B cell (primary cell): Measurements from ENCODE around the gene FCRL5.

ENCODE experiments used
- EZH2 ChIP-seq: IDR thresholded peaks from 2 replicates; pipeline ENCODE4 v1.6.1; 2012; ENCODE audit warnings: borderline replicate concordance, low read depth, mild to moderate bottlenecking, moderate library complexity, low read length; ENCODE audit not compliant: insufficient read depth, poor library complexity, severe bottlenecking
- TF ChIP-seq, protein P1 (sequence below): fragments of 200-600 bp; IDR thresholded peaks from one replicate; pipeline ENCODE4 v1.8.0; 2022; ENCODE audit warnings: antibody characterized with exemption, mild to moderate bottlenecking

DNA sequence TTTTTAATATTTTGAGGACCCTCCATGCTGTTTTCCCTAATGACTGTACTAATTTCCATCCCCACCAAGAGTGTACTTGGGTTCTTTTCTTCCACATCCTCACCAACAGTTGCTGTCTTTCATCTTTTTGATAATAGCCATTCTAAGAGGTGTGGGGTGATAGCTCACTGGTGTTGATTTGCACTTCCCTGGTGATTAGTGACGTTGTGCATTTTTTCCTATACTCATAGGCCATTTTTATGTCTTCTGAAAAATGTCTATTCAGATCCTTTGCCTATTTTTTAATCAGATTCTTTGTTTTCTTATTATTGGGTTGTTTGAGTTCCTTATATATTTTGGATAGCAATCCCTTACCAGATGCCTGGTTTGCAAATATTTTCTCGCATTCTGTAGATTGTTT lies 64.2 kb downstream of the FCRL5 start:
- TF ChIP-seq, protein P1, sequence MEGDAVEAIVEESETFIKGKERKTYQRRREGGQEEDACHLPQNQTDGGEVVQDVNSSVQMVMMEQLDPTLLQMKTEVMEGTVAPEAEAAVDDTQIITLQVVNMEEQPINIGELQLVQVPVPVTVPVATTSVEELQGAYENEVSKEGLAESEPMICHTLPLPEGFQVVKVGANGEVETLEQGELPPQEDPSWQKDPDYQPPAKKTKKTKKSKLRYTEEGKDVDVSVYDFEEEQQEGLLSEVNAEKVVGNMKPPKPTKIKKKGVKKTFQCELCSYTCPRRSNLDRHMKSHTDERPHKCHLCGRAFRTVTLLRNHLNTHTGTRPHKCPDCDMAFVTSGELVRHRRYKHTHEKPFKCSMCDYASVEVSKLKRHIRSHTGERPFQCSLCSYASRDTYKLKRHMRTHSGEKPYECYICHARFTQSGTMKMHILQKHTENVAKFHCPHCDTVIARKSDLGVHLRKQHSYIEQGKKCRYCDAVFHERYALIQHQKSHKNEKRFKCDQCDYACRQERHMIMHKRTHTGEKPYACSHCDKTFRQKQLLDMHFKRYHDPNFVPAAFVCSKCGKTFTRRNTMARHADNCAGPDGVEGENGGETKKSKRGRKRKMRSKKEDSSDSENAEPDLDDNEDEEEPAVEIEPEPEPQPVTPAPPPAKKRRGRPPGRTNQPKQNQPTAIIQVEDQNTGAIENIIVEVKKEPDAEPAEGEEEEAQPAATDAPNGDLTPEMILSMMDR = no peak
- no peak for TF ChIP-seq EZH2
